GM12872 (cell line): Measurements from ENCODE around the gene AMPD2.

Experiments
- TF ChIP-seq, protein P1 (sequence below): IDR thresholded peaks from 3 replicates; pipeline ENCODE4 v1.5.1; 2011; ENCODE audit warnings: low read depth, mild to moderate bottlenecking, low read length, moderate library complexity; ENCODE audit not compliant: insufficient read depth

Gene AMPD2

DNA sequence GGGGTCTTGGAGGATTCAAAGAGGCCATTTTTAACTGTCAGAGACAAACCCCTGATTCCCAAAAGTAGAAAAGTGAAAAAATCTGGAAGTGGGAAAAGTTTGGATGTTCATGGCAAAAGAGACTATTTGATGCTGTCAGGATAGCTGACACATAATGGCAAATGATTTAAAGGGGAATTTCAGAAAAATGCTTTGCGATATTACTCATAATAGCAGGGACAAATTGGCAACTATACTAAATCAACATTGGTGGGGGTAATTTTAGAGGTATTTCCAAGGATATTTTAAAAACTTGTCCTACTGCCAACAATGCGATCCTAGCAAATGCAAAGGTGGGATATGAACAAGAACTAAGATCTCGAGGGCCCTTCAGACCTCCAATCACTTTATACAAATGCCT lies 31.0 kb downstream of the AMPD2 start:
- TF ChIP-seq, protein P1, sequence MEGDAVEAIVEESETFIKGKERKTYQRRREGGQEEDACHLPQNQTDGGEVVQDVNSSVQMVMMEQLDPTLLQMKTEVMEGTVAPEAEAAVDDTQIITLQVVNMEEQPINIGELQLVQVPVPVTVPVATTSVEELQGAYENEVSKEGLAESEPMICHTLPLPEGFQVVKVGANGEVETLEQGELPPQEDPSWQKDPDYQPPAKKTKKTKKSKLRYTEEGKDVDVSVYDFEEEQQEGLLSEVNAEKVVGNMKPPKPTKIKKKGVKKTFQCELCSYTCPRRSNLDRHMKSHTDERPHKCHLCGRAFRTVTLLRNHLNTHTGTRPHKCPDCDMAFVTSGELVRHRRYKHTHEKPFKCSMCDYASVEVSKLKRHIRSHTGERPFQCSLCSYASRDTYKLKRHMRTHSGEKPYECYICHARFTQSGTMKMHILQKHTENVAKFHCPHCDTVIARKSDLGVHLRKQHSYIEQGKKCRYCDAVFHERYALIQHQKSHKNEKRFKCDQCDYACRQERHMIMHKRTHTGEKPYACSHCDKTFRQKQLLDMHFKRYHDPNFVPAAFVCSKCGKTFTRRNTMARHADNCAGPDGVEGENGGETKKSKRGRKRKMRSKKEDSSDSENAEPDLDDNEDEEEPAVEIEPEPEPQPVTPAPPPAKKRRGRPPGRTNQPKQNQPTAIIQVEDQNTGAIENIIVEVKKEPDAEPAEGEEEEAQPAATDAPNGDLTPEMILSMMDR: no peak

DNA sequence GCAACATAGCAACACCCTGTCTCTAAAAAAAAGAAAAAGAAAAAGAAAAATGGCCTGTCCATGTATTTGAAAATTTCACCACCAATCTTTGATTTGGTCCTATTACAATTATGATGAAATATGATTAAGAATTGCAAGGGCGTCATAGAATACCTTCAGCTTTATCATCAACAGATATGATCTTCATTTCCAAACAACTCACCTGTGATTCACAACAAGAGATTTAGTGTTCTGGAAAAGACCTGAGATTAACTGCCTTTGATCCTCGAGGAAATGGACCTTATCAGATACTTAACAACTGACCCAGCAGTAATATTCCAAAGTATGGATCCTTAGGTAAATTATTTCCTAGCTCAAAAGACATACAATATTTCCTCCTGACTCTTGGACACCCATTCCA lies 32.8 kb downstream of the AMPD2 start:
- TF ChIP-seq, protein P1: no peak

DNA sequence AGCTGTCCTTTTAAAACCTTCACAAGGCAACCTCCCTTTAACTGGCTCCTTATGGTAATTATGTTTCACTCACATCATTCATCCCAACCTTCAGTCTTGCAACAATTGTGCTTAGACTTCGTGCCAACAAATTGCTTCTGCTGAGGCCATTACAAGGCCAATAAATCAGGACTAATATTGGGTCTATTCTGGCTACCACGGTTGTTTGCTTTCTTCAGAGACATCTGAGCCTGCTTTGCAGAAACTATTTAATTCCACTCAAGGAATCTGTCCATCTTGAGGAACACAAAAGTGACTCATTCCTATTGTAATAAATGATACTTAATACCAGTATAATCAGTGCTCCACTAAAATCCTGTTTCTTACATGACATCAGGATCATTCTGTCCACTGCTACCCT lies 33.7 kb downstream of the AMPD2 start:
- TF ChIP-seq, protein P1: no peak

DNA sequence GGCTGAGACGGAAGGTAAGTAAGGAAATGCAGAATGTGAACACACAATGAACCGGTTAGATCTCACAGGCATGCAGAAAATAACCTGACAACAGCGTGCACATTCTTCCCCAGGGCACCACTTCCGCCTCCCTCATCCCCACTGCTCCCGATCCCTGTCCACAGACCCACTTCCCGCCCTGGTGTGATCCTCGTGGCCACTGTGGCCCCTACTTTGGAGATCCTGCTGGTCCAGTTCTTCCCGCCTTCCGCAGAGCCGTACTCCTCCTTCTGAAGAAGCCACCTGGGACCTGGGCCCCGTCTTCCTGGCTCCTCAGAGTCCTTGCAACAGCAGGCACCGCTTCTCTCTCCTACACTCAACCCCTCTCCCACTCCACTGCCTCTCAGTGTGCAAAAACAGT lies 34.9 kb downstream of the AMPD2 start:
- TF ChIP-seq, protein P1: no peak

DNA sequence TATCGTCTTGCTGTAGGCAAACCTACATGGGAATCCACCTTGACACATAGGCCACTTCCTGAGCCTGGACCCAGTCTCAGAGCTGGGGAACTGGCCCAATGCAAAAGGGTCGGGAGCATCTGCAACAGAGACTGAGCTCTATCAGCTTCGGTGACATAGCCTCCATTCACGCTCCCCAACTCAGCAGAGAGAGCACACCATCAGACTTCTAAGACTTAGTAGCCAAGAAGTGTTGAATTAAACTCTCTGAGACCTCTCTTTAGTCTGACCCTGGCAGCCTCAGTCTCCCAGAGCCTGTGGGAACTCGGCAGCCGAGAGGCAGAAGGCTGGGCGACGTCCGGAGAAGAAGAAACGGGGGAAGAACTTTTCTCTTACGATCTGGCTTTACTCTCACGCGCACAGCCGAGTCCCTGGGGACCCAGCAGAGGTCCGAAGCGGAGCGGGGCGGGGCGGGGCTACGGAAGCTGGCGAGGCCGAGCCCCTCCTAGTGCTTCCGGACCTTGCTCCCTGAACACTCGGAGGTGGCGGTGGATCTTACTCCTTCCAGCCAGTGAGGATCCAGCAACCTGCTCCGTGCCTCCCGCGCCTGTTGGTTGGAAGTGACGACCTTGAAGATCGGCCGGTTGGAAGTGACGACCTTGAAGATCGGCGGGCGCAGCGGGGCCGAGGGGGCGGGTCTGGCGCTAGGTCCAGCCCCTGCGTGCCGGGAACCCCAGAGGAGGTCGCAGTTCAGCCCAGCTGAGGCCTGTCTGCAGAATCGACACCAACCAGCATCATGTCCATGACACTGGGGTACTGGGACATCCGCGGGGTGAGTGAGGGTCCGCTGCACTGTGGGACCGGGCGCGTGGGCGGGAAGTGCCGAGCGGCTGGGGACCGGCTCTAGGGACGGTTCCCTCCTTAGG lies 36.2 kb downstream of the AMPD2 start, which contains the start of gene GSTM4:
Gene GSTM4, plus strand, starts transcription at position 485 of the 905 bp plus-strand sequence. Its CDS starts 291 bp downstream, at position 776.
- TF ChIP-seq, protein P1: no peak

DNA sequence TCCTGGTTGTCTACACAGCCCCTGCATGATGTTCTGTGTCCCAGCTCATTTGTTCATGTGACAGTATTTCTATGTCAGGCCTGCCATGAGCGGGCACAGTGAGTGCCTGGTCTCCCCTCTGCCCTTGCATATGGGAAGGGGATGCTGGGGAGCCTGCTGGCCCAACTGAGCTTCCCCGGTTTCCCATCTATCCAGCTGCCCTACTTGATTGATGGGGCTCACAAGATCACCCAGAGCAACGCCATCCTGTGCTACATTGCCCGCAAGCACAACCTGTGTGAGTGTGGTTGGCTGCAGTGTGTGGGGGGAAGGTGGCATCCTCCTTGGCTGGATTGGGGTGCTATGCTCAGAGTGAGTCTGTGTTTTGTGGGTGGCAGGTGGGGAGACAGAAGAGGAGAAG lies 37.8 kb downstream of the AMPD2 start:
- TF ChIP-seq, protein P1: no peak

DNA sequence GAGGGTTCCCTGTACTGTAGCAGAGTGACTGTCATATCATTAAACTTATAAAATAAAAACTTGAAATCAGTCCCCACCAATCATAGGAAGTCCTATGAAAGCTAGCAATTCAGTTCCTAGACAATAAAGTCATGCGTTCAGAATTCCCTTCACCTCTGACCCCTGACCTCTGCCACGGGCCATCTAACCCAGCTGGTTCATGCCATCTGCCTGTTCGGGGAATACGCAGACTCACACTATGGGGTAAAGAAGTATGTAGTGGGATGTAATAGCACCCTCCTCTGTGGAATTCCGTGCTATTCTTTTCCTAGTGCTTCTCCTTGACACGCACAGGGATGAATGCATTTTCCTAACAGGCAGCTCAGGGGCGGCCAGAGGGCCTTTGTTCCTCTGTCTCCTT lies 38.3 kb downstream of the AMPD2 start:
- TF ChIP-seq, protein P1: no peak
